OCI-LY1 (cell line): ENCODE results near the gene TMEM63B.

Experiments used
- EZH2 ChIP-seq: fragments of 200-600 bp; sonication (generic), shearing (Covaris generic); IDR thresholded peaks from 2 replicates; pipeline ENCODE4 v1.8.0; 2017; ENCODE audit warnings: borderline replicate concordance, mixed run types, mild to moderate bottlenecking, antibody characterized with exemption, low read length, moderate library complexity, mixed read lengths
- TF ChIP-seq, protein P1 (sequence below): fragments of 200-600 bp; sonication (generic), shearing (Covaris generic); IDR thresholded peaks from 2 replicates; pipeline ENCODE4 v1.5.1; 2017; ENCODE audit warnings: mild to moderate bottlenecking, antibody characterized with exemption, low read length, moderate library complexity, mixed read lengths

DNA sequence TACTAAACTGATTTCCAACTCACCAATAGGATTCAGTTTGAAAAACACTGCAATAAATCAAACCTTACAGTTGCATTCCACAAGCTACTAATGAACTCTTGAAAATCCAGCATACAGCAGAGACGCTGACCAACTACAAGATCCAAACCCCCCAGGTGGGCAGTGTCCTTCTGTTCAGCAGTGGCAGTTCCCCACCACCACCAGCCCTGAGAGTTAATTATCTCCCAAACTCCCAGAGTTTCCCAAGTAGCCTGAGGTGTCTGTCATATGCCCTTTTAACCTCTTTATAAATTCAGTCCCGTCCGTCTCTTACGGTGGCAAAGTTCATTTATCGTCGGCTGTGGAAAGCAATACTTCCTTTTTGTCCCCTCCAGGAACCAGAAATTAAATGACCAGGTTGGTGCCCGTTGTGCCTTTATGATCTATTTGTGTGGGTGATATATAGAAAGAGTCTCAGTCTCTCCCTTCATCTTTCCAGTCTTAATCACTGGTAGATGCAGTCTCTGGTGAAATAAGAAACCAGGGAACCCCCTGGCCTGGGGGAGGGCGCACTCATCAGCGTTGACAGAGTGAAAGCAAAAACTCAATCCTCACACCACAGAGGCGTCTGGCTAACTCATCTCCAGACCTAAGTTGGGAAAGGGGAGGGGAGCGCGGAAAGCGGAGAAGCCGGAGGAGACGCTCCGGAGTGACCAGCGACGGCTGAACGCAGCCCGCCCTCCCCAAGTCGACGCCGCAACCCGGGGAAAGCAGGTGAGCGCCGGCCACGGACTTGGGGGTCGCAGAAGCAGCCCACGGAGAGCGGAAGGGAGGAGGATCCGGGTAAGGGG lies 819 bp upstream of the TMEM63B start:
- TF ChIP-seq, protein P1, sequence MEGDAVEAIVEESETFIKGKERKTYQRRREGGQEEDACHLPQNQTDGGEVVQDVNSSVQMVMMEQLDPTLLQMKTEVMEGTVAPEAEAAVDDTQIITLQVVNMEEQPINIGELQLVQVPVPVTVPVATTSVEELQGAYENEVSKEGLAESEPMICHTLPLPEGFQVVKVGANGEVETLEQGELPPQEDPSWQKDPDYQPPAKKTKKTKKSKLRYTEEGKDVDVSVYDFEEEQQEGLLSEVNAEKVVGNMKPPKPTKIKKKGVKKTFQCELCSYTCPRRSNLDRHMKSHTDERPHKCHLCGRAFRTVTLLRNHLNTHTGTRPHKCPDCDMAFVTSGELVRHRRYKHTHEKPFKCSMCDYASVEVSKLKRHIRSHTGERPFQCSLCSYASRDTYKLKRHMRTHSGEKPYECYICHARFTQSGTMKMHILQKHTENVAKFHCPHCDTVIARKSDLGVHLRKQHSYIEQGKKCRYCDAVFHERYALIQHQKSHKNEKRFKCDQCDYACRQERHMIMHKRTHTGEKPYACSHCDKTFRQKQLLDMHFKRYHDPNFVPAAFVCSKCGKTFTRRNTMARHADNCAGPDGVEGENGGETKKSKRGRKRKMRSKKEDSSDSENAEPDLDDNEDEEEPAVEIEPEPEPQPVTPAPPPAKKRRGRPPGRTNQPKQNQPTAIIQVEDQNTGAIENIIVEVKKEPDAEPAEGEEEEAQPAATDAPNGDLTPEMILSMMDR = no peak
- TF ChIP-seq EZH2 = no peak
